ENCODE results near the gene TMEM35B.
"Not testable (repeated sequence)": the region's sequence is repeated elsewhere in the genome, so short reads cannot be mapped to it uniquely, and the experiment has no call there.

The TMEM35B gene

DNA sequence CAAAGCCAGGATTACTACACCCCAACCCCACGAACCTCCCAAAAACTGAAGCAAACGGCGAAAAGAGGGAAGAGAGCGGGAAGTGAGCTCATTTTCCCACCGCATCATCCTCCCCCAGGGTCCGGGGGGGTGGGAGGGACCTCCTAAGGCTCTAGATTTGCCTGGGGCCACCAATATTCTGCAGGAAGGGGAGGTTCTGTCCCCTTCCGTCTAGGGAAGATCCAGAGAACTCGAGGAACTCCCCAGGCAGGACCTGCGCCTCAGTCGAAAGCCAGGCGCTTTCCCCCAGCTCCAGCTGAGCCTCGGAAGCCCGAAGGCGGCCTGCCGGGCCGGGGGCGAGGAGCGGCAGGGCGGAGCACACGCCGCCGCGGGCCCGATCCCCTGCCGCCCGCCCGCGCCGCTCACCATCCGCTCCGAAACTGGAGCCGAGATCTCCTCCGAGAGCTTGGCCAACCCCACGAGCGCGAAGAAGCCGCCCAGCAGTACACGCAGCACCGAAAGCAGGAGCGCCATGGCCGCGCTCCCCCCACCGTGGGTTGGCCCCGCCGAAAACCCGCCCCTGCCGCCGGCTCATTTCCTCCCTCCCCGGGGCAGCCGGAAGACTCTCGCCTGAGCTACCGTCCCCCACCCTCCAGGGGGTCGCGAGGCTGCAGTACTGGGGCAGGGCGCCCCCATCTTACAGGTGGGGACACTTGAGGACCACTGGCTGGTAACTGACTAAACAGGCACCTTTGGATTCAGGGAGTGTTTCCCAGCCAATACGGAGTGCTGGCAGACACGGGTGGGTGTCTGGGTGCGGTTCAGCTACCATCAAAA is at the start of gene TMEM35B:
TMEM35B (minus strand) TSS at position 555 of the 816 bp plus-strand sequence; CDS start at position 513, 42 bp downstream.
- peak; percentile 85 for DNase-seq (ENCODE audit: low spot score)

DNA sequence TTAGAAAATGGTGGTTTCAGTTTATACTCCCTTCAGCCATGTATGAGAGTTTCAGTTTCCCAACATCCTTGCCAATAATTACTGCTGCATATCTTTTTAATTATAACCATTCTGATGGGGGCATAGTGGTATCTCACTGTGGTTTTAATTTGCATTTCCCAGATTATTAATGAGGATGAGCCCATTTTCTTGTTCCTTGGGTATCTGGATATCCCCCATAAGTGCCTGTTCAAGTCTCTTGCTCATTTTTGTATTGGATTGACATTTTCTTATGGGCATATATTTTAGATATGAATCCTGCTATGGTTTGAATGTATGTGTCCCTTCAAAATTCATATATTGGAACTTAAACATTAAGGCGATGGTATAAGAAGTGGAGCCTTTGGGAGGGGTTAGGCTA is 48.2 kb upstream of the TMEM35B start:
- no peak for DNase-seq (ENCODE audit: low spot score)

DNA sequence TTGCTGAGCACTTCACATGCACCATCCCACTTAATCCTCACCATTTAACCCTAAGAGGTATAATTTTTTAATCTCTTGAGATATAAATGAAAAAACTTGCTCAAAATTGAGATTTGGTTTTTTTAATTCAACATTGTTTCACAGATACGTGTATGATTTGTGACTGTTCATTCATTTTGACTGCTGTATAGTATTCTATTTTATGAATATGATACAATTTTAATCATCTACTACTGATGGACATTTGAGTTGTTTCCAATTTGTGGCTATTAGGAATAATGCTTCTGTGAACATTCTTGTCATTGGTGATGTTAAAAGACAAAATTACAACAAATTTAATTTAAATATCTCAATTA is 47.2 kb upstream of the TMEM35B start:
- DNase-seq (ENCODE audit: low spot score) = no peak

DNA sequence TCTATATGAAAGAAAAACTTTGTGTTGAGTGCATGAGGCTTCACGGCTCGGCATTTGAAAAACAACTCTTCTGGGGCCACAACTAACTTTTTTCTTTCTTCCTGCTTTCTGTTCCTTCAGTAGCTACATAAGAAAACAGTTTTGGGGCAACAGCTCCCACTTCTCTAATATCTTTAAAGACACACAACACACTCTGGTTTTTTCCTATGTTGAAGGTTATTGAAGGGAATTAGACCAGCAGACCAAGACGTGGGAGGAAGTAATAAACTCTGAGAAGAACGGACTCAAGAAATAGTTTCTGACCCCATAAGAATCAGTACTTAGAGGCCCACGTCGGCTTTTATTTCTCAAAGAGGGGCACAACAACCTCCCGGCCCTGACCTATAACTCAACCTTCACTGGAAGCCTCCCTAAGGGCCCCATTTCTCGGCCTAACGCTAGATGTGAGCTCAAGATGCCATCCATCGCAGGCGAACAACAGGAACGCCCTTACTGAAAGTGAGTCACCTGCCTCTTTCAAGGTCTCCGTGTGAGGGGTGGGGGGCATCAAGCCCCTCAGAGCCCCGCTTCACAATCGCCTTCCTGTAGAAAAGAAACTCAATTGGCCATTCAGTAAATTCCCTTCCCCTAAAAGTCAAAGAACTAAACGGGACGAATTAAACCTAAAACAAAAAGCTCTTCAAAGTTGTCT is 45.8 kb upstream of the TMEM35B start:
- DNase-seq (ENCODE audit: low spot score) = peak; percentile 53

DNA sequence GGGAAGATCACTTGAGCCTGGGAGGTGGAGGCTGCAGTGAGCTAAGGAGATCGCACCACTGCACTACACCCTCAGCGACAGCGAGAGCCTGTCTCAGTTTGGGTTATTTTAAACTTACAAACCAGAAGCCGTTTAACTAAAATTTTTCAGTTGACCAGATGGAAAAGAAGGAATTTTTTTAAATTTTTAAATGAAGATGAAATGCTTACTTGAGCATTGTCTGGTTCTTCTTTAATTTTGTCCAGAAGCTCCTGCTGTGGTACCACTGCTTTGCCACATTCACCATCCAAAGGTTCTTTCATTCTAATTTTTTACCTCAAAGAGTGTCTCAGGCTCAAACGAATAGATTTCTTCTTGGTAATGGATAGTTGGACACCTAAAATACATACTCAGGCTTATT is 45.2 kb upstream of the TMEM35B start:
- no peak for DNase-seq (ENCODE audit: low spot score)

DNA sequence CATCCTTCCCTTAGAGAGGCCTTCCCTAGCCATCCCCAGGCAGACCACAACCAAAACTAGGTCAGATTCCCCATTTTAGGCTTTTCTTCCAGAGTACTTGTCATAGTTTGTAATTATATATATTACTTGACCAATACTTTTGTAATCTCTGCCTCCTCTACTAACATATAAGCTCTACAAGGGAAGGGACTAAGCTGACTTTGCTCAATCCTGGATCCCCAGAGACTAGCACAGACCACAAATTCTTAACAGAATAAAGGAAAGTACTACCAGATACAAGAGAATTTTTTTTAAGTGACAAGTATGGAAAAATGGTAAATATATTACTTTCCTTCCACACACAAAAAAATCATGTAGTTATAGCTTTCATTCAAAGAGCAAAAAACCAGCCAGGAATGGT is 44.6 kb upstream of the TMEM35B start:
- no peak for DNase-seq (ENCODE audit: low spot score)

DNA sequence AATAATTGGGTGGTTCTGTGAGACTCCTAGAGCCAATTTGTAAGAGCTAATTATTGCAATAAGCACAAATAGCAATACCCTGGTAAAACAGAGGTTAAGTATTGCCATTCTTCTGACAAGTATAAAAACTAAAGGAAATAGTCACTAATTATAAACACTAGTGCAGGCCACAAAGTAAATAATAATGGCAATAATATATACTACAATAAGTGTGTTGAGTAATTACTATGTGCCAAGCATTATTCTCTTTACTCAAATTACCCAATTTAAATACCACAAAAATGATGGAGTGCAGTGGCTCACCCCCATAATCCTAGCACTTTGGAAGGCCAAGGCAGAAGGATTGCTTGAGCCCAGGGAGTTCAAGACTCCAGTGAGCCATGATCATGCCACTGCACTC is 31.3 kb upstream of the TMEM35B start:
- no peak for DNase-seq (ENCODE audit: low spot score)

DNA sequence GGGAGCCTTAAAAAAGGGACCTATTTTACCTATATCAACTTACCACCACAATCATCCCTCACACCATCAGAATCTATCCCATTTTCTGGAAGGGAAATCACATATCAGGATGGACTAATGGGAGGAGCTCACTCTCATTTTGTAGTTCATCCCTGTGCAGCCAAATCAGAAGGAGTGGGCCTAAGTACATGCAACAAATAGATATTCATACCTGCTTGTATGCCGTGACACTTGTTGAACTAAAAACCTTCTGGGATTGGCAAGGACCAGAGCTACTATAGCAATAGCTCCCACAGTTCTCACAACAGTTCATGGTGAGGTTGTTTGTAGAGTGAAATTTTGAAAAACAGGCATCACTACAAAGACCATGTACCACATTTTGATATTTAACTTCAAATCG is 29.3 kb upstream of the TMEM35B start:
- no peak for DNase-seq (ENCODE audit: low spot score)

DNA sequence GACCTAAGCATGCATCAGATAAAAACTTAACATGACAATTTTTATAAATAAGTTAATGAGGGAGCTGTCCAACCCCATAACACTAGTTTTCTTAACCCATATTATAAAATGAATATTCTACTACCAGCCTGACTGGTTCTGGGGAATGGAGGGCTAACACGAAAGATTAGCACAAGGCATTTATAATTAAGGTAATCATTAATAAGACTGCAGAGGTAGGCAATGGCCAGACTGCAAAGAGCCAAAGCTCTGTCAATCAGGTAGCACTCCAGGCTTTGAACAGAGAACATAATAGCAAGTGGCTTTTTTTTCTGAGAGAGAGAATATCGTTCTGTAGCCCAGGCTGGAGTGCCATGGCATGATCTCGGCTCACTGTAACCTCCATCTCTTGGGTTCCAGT is 20.6 kb upstream of the TMEM35B start:
- no peak for DNase-seq (ENCODE audit: low spot score)

DNA sequence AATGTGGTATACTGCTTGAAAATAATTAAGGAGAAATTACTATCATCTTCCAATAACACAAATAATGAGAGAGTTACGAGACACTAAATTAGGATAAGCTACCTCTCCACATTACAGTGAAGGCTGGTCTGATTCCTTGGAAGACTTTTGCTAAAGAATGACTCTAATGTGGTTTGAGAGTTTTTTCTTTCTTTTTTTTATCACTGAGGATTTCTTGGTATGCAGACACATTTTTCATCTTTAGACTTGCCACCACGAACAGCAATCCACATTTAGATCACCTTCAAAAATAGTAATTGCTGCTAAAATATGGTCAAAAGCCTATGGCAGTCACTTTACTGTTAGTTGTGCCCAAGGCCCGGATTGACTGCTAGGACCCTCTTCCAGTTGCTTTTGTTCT is 16.6 kb upstream of the TMEM35B start:
- DNase-seq (ENCODE audit: low spot score) = peak; percentile 27

DNA sequence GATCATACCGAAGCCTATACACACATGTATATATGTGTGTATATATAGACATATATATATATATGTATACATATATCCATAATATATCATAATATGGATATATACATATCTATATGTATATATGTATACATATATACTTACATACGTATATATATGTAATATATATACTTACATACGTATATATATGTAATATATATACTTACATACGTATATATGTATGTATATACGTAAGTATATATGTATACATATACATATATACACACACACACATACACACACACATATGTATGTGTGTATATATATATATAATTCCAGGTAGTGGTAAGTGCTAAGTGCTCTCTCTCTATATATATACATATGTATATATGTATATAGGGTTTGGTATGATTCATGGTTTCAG is 9.7 kb upstream of the TMEM35B start:
- no peak for DNase-seq (ENCODE audit: low spot score)

DNA sequence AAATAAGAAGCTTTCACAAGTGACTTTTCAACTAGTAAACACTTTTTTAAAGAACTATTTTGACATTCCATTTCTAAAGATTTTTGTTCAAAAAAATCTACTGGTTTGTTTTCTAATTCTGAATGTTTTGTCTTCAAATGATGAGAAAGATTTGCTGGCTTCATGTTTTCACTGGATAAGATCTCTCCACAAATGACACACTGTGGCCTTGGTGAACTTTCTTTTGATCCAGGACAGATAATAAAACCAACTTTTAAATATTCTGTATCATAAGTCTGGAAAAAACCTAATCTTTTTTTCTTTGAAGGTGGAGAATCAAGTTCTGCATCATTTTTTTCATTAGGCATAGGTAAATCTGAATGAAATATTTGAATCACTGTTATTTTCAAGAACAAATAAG is 3.4 kb upstream of the TMEM35B start:
- DNase-seq (ENCODE audit: low spot score) = no peak

DNA sequence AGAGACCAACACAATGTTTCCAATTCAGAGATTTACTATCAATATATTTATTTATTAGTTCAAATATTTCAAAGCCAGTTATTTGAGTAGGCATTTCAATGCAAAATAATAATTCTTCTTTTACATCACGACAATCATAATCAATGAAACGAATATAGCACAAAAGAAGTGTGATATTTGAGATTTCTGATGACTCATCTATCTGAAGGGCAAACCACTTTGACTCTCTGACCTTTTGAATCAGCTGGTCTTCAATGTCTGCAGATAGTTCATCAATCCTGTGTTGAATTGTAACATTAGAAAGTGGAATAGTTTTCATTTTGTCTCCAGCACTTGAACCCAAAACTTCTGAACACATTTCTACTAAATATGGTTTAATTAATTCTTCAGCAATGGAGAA is 3.0 kb upstream of the TMEM35B start:
- DNase-seq (ENCODE audit: low spot score) = no peak

DNA sequence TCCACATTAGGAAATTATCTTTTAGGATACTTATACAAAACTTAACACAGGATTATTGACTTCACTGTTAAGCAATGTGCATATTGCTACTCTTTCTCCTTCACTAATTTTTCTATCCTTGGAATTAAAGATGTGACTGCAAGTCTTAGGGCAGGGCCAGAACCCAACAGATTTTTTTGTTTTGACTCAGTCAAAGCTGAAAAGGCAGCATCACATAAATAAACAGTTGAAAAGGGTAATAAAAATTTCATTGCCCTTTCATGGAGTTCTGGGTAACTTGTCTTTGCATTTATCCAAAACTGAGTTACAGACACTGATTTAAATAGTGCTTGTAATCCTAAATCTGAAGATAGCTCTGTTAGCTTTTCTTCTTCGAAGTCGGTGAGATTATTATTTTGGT is 1.9 kb upstream of the TMEM35B start:
- DNase-seq (ENCODE audit: low spot score) = no peak

DNA sequence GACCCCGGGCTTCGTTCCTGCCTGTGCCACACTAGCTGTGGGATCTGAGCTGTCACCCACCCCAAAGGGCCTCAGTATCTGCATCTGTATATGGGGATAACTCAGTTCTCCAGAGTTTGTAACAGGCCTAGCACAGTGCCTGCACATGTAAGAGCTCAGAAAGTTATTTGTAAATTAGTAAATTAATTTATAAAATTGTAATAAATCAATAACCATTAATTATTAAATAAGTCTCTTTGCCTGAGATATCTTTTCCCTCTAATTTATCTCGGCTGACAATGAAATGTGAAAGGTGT is 410 bp upstream of the TMEM35B start:
- DNase-seq (ENCODE audit: low spot score) = not testable (repeated sequence)

DNA sequence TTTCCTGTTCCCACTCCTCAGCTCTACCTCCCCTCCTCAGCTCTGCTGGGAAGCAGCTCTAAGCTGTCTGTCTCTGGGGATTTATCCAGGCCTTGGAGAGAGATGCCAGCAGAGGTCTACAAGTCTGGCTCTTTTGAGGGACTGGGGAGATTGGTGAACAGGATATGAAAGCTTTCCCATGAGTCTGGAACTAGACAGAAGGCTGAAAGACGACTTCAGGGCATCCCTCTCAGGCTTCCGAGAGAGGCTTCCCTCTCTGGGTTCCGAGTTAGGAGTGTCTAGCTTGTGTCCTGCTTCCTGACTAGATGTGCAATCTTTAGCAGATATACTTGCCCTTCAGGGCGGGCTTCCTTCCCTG is 733 bp downstream of the TMEM35B start:
- DNase-seq (ENCODE audit: low spot score) = peak; percentile 50

DNA sequence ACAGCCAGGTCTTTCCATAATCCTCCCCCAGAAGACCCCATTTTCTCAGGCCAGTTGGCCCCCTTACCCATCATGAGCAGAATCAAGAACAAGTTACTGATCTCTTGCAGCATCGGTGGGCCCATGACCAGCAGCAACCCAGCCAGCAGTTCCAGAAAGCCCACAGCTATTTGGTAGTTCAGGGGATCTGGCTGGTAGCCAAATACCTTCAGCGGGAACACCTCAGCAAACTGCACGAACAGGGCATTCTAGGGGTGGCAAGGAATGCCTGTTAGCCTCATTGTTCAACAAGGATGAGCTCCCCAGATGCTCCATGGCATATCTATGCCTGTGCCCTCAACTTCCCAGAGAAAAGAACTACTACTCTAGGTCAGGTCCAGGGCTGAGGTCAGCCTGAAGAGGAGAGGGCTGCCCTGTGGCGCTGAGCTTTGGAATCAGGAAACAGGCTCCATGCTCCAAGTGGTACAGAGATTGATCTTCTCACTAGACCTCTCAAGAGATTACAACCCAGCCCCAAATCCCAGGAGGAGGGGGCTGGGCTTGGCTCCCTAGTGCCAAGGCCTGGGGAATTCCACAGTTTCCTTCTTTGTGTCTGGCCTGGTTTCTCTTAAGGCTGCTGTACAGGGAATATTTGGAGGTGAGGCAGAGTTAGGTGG is 1.3 kb downstream of the TMEM35B start:
- DNase-seq (ENCODE audit: low spot score) = no peak

DNA sequence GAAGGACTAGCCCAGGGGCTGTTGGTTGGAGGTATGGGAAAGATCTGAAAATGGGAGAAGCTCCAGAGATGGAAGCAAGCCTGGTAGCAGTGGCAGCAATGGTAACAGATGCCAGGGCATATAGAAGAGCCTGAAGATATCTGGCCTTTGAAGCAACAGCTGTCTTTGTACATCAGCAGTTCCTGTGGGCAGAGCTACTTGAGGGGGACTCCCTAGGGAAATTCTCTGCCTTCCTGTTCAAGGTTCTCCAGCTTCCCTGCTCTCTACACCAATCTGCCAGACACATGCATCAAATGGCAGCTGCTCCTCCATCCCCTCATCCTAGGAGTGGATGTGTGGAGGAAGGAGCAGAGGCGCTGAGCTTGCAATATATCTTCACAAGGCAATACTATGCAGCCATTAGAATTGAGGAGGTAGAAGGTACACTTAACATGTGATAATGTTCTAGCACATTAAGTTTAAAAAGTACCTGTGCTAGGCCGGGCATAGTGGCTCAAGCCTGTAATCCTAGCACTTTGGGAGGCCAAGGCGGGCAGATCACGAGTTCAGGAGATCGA is 2.2 kb downstream of the TMEM35B start:
- no peak for DNase-seq (ENCODE audit: low spot score)

DNA sequence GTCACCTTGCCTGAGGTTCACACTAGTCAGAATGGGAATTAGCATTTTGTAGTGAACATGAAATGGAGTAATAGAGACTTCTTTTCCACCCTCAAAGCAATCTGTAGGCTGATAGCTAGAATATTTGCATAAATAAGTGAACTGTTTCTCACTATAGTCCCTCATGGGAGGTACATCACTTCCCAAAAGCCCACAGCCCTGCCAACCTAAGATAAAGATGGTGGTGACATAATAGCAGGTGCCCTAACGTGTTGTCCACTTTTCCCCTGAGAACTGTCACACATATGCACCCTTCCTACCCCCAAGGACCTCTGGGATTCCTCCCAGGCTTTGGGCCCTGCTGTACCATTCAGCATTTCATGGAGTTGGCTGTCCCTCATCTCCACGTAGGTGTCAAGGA is 4.4 kb downstream of the TMEM35B start:
- DNase-seq (ENCODE audit: low spot score) = no peak

DNA sequence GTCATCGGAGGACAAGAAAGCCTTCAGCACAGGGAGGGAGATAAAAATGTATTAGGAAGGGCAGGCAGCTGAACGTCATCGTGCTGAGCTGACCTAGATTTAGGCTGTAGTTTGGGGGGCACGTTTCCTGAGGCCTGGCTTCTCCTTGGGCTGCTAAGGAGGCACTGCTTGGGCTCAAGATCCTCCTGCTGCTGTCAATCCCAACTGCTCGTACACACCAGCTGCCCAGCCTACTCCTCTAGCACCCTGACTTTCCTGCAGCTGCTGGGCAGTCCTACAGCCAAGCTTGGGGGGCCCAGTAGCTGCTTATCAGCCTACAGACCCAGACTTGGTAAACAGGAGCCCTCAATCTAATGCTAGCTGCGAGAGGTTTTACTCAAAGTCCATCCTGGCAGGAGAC is 6.2 kb downstream of the TMEM35B start:
- no peak for DNase-seq (ENCODE audit: low spot score)

DNA sequence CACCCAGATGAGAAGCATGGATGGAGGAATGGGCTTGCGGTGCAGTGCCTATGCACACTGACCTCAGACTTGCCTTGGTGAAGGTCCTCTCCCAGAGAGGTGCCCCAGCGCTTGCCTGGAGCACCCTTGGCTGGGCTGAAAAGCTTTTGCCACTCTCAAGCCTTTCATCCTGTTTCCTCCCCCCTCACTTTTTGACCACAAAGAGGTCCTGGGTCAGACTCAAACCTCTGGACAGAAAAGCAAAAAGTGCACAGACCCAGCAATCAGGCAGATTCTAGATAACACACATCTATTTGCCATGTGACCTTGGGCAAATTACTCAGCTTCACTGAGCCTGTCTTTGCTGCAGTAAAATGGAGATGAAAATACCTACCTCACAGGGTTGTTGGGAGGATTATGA is 7.3 kb downstream of the TMEM35B start:
- no peak for DNase-seq (ENCODE audit: low spot score)

DNA sequence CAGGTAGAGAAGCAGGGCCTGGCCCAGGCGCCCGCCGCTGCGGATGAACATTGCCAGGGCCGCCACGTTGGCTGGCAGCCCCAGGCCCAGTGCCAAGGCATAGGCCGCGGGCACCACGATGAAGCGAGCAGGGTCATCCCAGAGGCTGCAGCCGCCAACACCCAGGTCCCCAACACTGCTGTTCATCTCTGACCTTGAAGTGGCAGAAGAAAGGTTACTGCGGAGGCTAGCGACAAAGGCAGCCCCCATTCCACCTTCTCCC is 8.0 kb downstream of the TMEM35B start:
- DNase-seq (ENCODE audit: low spot score) = no peak

DNA sequence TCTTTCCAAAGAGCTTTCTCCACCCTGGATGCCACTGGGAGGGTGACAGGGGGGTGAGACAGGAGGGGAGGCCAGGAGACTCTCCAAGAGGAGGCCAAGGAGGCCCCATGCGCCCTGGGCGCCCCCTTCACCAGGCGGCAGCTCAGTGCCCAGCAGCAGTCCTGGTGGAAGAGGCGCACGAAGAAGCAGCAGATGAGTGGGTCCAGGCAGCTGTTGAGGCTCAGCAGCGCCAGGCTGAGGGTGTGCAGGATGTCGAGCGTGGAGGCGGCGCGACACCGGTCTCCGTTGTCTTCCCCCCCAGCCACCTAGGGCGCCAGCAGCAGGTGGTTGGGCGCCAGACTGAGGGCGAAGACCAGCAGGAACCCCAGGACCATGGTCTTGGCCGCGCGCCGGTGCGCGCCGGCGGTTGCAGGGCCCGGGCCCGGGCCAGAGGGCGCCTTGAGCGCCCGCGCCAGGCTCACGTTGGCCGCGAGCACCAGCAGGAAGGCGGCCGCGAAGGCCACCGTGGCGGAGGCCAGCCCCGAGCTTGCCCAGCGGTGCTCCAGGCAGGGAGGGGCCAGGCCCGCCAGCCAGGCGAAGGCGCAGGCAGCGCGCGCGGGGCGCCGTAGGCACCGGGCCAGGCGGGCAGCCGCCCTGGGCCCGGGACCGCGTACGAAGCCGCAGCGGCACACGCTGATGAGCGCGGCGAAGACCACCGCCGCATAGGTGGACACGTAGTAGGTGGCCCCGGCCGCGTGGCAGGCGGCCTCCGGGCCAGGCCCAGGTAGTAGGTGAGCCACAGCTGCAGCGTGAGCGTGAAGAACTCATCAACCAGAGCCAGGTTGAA is 8.6 kb downstream of the TMEM35B start:
- DNase-seq (ENCODE audit: low spot score) = no peak
